GM13976 (cell line): ENCODE results near the gene RAD51B.

ENCODE experiments used
- DNase-seq: peaks from one replicate; pipeline ENCODE4 v3.0.0; 2012; ENCODE audit warnings: low spot score
- in situ Hi-C: fragments of 300-500 bp; cut with MboI; formaldehyde crosslinking; loops from one replicate; pipeline ENCODE4 v1.12.0; 2022; ENCODE audit warnings: low sequenced_read_pairs, mixed read lengths, inconsistent platforms; ENCODE audit not compliant: unreplicated experiment
- TF ChIP-seq, protein P1 (sequence below): IDR thresholded peaks from 2 replicates; pipeline ENCODE4 v1.5.1; 2012; ENCODE audit warnings: borderline replicate concordance, mild to moderate bottlenecking; ENCODE audit not compliant: insufficient read depth; ENCODE audit errors: extremely low read depth, missing control alignments, control extremely low read depth

Gene RAD51B

DNA sequence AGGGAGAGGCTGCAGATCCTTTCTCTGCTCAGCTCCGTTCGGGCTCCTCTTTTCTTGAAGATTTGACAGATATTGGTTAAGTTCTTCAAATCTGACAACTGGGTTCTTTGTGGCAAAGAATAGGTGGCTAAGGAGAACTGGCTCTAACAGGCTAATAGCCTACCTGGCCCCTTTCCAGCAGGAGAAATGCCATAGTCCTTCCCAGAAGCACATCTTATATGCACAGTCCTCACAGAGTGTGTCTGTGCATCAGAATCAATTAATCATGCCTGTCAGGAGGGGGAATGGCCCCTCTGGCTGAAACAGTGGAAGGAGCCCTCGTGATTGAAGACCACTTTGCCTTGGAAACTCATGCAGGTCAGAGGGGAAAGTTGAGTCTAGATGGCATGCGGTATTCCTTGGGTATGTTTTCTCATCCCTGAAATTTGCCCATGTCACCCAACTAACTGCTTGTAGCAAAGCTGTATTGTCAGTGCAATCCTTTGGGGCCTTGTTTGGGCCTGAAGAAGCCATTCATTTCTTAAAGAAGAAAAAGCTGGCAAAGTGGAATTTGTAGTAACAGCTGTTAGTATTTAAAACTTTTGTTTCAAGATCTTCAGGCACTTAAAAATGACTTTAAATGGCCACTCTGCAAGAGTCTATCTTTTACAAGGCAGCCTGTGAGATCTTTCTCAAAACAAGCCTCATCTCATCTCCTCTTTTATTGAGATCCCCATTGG lies 721.8 kb downstream of the RAD51B start:
- TF ChIP-seq, protein P1, sequence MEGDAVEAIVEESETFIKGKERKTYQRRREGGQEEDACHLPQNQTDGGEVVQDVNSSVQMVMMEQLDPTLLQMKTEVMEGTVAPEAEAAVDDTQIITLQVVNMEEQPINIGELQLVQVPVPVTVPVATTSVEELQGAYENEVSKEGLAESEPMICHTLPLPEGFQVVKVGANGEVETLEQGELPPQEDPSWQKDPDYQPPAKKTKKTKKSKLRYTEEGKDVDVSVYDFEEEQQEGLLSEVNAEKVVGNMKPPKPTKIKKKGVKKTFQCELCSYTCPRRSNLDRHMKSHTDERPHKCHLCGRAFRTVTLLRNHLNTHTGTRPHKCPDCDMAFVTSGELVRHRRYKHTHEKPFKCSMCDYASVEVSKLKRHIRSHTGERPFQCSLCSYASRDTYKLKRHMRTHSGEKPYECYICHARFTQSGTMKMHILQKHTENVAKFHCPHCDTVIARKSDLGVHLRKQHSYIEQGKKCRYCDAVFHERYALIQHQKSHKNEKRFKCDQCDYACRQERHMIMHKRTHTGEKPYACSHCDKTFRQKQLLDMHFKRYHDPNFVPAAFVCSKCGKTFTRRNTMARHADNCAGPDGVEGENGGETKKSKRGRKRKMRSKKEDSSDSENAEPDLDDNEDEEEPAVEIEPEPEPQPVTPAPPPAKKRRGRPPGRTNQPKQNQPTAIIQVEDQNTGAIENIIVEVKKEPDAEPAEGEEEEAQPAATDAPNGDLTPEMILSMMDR, result no peak
- in situ Hi-C loops, result no loop called here
- no peak for DNase-seq

DNA sequence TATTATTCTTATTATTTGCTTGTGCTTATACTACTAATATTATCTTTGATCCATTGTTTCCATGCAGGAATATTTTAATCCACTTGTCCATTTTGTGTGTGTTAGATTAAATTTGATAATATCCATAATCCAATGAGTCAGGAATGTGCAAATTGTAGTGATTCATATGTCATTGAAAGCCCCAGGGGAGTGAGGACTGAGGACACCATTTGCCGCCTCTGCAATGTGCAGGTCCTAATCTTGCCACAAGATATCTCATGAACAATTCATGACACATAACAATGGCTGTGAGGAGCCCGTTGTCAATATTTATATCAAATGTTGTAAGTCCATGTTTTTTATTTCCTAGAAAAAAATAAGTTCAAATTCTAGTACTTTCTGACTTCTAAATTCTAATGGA lies 722.8 kb downstream of the RAD51B start:
- TF ChIP-seq, protein P1, result no peak
- in situ Hi-C loops, result no loop called here
- DNase-seq, result no peak

DNA sequence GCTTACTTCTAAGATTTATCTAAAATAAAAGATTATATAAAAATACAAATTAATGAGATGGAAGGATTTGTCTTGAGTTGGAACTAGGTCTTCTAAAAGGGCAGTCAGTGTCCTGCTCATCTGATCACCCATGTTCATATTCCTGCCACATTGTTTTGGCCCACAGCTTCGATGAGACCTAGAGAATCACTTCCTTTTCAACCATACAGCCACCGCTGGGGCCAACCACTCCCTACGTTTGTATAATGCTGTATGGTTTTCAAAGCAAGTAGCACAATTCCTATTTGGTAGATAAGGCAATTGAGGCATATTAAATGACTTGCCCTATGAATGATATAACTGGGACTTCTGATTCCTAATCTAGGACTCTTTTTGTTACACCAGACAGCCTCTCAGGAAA lies 723.9 kb downstream of the RAD51B start:
- DNase-seq, result no peak
- in situ Hi-C loops, result no loop called here
- TF ChIP-seq, protein P1, result no peak

DNA sequence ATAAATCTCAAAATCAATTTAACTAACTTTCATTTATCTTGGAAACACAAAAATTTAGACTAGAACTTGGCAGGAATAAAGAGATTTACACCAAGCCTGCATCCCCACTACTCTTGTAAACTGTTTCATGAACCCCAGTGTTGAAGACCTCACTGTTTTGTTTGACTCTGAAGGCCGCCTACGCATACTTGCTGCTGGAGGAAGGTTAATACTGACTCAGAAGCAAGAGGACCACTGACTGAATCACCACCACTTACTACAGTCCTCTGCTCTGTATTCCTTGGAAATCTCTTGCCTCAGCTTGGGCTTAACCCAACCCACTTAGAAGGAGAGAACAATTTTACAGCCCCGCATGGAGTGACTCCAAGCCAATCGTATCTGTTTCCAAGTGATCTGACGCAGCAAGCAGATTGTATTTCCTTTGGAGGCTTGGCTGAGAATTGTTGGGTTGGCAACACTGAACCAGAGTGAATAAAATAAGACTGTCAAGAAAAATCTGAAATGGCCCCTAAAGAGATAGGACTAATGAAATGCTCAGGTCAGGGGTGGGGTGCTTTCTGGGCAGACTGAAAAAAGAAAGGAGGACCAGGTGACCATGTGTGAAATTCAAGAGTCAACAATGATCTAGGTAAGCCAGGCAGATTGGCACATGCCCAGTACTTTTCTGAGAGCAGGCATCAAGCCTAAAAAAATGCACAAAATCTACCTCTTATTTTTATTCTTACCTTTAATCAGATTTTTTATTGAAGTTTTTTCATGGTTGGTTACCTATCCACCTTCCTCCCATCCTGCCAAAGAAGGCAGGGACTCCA lies 724.7 kb downstream of the RAD51B start:
- in situ Hi-C loops, result no loop called here
- TF ChIP-seq, protein P1, result no peak
- no peak for DNase-seq

DNA sequence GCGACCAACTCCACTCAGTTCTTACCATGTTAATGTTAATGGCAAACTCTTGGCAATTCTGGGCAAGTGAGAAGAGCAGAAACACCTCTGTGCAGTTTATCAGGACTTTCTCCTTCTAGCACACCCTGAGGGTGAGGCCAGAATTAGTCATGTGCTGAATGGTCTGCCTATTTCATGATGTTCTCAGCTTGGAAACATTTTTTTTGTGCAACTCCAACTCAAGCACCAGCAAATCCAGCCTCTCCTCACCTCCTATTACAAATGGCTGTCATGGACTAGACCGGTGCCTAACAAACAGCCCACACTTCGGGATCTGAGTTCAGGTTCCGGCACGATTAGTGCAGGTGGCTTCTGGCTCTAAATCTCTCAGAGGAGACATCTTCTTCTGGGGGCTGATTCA lies 727.3 kb downstream of the RAD51B start:
- TF ChIP-seq, protein P1, result no peak
- DNase-seq, result no peak
- in situ Hi-C loops, result no loop called here

DNA sequence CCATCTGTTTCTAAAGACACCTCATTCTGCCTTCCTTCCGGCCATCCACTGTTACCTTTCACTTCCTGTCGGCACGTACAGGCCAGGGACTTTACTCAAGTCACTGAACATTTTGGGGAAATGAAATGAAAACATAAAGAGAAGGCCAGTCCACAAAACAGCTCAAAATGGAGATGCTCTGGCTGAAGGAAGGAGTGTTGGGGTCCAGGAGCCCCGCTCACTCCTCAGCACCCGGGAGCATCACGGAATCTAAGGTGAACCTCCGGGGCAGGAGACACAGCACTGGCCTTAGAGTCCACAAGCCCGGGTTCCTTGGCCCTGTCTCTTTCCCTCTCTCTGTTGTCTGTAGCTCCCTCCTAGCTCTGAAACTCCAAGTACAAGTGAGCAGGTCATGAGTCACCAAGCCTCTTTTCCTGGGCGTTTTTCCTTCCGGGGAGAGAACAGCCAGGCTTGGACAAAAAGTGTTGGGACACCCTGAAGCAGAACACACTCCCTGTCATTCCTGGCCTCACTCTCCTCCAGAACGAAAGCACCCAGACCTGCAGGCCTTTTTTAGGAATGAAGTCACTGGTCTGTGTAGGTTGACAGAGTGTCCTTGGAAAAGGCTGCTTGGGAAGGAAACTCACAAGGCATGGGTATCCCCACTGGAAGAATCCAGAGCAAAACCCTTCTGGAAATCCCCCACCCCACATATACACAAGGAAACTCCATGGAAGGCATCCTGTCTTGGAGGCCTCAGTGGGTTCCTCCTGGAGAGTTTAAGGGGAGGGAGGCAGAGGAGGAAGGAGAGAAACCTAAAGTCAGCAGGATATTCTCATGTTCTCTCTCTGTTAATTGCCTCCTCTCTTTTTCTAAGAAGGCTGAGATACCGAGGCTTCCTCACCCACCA lies 728.0 kb downstream of the RAD51B start:
- in situ Hi-C loops, result no loop called here
- no peak for DNase-seq

More for the DNA sequence above, 728.0 kb downstream of the RAD51B start:
- TF ChIP-seq, protein P1, result no peak
